ENCODE measurements around the gene METTL27.
"Not testable (repeated sequence)": the region's sequence is repeated elsewhere in the genome, so short reads cannot be mapped to it uniquely, and the experiment has no call there.

METTL27 gene, protein sequence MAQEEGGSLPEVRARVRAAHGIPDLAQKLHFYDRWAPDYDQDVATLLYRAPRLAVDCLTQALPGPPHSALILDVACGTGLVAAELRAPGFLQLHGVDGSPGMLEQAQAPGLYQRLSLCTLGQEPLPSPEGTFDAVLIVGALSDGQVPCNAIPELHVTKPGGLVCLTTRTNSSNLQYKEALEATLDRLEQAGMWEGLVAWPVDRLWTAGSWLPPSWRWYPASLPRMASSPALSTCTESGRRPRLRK

GRCh38 chr7:73842067-73842976 lies at the start of gene METTL27:
Gene METTL27 (minus strand): TSS chr7:73842516. CDS start chr7:73842140, 376 bp downstream.
- DNase-seq: peak; percentile 98

- DNase-seq: peak; percentile 43
Observed at GRCh38 chr7:73891178-73891885, 49.0 kb upstream of the METTL27 start.

- DNase-seq: no peak
Observed at GRCh38 chr7:73890555-73891147, 48.3 kb upstream of the METTL27 start.

DNA sequence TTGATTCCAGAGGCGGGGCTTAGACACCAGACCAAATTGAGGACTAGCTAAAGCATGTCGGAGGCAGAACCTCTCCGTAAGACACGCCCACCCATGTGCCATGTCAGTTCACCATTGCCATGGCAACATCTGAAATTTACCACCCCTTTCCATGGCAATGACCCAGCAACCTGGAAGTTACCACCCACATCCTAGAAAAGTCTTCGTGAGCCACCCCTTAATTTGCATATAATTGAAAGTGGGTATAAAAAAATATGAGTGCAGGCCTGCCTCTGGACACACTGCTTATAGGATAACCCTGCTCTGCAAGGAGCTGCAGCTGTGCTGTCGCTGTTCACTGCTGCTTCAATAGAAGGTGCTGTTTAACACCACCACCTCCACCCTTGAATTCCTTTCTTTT lies 46.6 kb upstream of the METTL27 start:
- peak; percentile 83 for DNase-seq

DNA sequence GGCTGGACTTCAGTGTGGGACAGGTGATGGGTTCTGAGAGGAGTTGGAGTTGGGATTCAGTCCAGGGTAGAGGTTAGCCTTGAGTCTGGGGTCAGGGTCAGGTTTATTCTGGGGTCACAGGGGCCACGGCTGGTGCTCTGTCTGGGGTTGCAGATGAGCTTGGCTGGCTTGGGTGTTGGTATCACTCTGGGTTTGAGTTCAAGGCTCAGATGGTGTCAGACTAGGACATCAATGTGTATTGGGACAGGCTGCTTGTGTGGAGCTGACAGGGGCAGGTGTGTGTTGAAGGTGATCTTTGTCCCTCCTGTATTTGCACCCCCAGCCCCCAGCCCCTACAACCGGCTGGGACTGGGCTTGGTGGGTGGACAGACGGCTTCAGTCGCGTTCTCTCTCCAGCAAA lies 45.4 kb upstream of the METTL27 start:
- no peak for DNase-seq

- peak; percentile 99 for DNase-seq
Observed at GRCh38 chr7:73885975-73886798, 43.9 kb upstream of the METTL27 start.

GRCh38 chr7:73885433-73885974 lies 43.2 kb upstream of the METTL27 start:
- peak; percentile 20 for DNase-seq

DNA sequence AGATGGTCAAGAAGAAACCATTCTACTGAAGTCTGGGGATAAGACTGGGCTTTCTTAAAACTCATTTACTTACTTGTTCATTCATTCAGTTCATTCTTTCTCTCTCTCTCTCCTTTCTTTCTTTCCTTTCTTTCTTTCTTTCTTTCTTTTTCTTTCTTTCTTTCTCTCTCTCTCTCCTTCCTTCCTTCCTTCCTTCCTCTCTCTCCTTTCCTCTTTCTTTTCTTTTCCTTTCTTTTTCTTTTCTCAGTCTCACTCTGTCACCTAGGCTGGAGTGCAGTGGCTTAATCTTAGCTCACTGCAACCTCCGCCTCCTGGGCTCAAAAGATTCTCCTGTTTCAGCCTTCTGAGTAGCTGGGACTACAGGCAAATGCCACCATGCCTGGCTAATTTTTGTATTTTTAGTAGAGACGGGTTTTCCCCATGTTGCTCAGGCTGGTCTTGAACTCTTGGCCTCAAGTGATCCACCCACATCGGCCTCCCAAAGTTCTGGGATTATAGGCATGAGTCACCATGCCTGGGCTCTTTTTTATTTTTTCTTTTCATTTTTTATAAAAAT lies 42.6 kb upstream of the METTL27 start:
- DNase-seq: not testable (repeated sequence)

GRCh38 chr7:73882047-73882402 lies 39.7 kb upstream of the METTL27 start:
- no peak for DNase-seq

GRCh38 chr7:73881352-73882046 lies 39.2 kb upstream of the METTL27 start:
- DNase-seq: no peak

- DNase-seq: no peak
Observed at GRCh38 chr7:73880755-73881328, 38.5 kb upstream of the METTL27 start.

DNA sequence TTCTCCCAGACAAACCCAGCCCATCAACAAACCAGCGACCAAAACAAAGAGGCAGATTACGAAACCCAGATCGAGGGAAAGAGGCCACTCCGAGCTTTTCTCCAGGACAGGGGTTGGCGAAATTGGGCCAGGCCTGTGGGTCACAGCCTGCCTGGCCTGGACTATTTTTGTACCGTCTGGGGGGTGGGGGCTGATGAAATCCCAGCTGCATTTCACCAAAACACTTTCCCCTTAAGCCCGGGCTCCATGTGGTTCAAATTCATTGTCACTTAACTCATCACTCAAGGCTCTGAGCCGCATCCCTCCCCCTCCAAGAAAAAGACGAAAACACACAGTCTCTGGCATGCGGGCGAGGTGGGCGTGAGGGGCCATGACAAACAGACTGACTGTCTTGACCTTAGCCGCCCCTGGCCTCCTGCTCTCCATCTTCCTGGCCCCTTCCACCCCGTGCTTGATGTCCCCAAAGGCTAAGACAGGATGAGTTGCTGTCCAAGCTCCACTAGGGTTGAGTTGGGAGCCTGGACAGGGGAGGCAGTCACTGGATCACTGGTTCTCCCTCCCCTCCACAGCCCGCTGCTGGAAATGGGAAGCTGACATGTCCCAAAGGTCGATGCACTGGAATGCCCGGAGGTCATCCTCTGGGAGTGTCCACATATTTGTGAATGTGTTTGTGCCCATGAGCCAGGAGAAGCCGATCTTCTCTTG lies 37.8 kb upstream of the METTL27 start:
- no peak for DNase-seq

- DNase-seq: no peak
Observed at GRCh38 chr7:73876973-73877372, 34.7 kb upstream of the METTL27 start.

- DNase-seq: no peak
Observed at GRCh38 chr7:73876361-73876760, 34.0 kb upstream of the METTL27 start.

DNA sequence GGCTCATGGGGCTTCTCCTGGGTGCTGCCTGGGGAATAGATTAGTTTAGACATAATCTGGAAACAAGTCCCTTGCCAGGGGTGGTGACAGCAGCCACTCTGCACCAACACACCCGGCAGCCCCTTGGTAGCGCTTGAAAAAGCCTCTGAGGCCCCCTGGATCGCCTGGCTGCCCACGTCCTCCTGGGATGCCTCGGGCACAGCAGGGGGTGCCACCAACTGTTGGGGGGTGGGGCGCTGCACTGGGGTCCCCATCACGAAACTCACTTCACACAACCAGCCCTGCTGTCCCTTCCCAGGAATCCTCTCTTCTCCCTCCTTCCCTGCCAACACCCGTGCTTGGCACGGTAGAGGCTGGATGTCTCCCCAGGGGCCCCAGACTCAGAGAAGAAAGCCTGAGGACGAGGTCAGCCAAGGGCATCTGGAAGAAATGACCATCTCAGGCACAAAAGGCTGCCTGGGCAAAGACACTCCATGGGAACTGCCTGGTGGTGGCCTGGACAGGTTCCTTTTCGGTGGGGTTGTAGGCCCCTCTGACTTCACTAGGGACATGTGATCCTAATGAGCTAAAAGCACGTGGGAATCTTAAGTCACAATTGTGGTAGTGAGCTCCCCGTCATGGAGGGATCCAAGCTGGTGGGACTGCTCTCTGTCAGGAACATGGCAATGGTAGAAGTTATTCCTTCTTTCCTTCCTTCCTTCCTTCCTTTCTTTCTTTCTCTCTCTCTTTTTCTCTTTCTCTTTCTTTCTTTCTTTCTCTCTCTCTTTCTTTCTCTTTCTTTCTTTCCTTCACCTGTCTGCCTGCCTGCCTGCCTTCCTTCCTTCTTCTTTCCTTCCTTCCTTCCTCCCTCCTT lies 30.0 kb upstream of the METTL27 start:
- DNase-seq: no peak

DNA sequence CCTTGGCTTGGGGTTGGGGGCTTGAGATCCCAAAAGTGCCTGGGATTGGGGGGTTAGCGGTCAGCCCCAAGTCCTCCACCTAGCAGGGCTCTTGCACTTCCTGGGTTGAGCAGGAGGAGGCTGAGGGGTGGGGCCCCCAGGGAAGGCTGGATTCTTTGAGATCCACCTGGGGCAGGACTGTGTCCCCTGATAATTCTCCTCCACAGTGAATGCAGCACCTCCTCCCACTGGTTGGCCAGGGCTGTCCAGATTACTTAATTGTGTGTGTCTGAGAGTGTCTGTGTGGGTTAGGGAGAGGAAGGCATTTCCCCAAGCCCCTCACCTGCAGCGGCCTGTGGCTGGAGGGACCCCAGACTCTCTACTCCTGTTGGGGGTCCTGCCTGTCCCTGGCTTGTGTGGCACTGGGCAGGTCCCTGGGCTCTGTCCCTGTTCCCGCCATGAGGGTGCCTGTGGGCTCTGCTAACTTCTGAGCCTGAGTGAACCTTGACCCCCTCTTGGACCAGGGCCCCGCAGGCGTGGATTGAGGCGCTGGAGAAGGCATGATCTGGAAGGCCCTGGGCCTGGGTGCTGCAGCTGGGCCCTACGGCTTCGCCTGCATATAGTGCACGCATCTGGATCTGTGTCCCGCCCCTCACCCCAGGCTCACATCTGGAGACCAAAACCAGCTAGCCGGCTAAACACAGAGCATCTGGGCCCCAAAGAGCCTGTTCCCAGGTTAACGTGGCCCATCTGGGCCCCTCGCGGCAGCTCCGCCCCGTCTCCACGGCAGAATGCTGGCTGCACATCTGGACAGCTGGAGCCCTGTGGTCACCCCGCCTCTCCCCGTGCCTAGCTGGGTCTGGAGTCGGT lies 29.1 kb upstream of the METTL27 start:
- no peak for DNase-seq

DNA sequence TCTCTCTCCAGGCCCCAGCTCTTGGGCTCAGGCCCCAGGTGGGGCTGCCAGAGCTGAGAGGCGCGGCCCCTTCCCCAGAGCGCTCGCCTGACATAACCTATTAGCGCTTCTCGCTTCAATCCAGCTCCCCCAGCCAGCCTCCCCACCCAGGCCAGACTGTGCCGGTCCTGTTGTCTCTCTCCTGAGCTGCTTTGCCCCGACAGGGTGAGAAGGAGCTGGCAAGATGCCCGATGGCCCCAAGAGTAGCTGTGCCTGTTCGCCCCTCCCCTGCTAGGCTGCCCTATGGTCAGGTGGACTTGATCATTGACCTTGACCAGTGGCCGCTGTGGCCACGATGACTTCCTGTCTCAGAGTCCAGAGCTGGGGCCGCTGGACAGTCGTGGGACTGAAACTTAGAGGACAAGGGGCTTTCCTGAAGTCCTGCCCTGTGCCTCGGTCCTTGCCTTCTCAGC lies 27.8 kb upstream of the METTL27 start:
- no peak for DNase-seq
